Liver (tissue), 3 donors: ENCODE data around the gene IQUB.

ENCODE experiments used
- EGR1 ChIP-seq, 2 donors: IDR thresholded peaks; 2 replicates each; pipeline ENCODE4 v1.6.1; 2016 to 2018; ENCODE audit warnings: antibody characterized with exemption in 2 of 2, low read depth in 2 of 2
- GABPA ChIP-seq, 2 donors: IDR thresholded peaks in 1 of 2; conservative IDR thresholded peaks in 1 of 2; 2 replicates each; pipeline ENCODE4 v1.6.1; 2016; ENCODE audit warnings: antibody characterized with exemption in 2 of 2, mild to moderate bottlenecking in 1 of 2, moderate library complexity in 1 of 2
- HNF4A ChIP-seq, 2 donors: conservative IDR thresholded peaks; 2 replicates each; pipeline ENCODE4 v1.6.1; 2016; ENCODE audit warnings: antibody characterized with exemption in 2 of 2, mild to moderate bottlenecking in 2 of 2
- JUND ChIP-seq, 2 donors: IDR thresholded peaks; 2 replicates each; pipeline ENCODE4 v1.6.1; 2016; ENCODE audit warnings: antibody characterized with exemption in 2 of 2
- RXRA ChIP-seq, 2 donors: IDR thresholded peaks; 2 replicates each; pipeline ENCODE4 v1.6.1; 2017 to 2018; ENCODE audit warnings: antibody characterized with exemption in 2 of 2, mild to moderate bottlenecking in 1 of 2
- SP1 ChIP-seq: IDR thresholded peaks from 2 replicates; pipeline ENCODE4 v1.6.1; 2018; ENCODE audit warnings: antibody characterized with exemption, mild to moderate bottlenecking
- TAF1 ChIP-seq: conservative IDR thresholded peaks from 2 replicates; pipeline ENCODE4 v1.6.1; 2016; ENCODE audit warnings: antibody characterized with exemption, mild to moderate bottlenecking
- YY1 ChIP-seq: IDR thresholded peaks from 2 replicates; pipeline ENCODE4 v1.6.1; 2016; ENCODE audit warnings: antibody characterized with exemption, mild to moderate bottlenecking
- TF ChIP-seq, protein P1 (sequence below): fragments of 150-350 bp; IDR thresholded peaks from 2 replicates; pipeline ENCODE4 v1.5.1; 2017; ENCODE audit warnings: improper control_type of control experiment, low read depth, low read length; ENCODE audit not compliant: missing input control
- TF ChIP-seq, protein P2 (sequence below): IDR thresholded peaks from 2 replicates; pipeline ENCODE4 v1.6.1; 2016; ENCODE audit warnings: antibody characterized with exemption
- TF ChIP-seq, protein P3 (sequence below): IDR thresholded peaks from 2 replicates; pipeline ENCODE4 v1.6.1; 2016; ENCODE audit warnings: antibody characterized with exemption
- donor health status: healthy.
- donor health status: healthy.

DNA sequence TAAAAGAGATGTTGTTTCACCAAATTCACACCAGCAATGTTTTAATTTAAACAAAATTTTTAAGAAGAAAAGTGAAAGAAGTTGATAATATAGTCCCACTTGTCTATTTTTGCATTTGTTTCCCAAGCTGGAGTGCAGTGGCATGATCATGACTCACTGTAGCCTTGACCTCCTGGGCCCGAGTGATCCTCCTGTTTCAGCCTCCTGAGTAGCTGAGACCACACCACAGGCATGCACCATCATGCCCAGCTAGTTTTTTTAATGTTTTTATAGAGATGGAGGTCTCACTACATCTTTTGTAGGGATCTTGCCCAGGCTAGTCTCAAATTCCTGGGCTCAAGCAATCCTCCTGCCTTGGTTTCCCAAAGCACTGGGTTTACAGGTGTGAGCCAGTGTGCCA is 37.3 kb upstream of the IQUB start:
- TF ChIP-seq, protein P1, sequence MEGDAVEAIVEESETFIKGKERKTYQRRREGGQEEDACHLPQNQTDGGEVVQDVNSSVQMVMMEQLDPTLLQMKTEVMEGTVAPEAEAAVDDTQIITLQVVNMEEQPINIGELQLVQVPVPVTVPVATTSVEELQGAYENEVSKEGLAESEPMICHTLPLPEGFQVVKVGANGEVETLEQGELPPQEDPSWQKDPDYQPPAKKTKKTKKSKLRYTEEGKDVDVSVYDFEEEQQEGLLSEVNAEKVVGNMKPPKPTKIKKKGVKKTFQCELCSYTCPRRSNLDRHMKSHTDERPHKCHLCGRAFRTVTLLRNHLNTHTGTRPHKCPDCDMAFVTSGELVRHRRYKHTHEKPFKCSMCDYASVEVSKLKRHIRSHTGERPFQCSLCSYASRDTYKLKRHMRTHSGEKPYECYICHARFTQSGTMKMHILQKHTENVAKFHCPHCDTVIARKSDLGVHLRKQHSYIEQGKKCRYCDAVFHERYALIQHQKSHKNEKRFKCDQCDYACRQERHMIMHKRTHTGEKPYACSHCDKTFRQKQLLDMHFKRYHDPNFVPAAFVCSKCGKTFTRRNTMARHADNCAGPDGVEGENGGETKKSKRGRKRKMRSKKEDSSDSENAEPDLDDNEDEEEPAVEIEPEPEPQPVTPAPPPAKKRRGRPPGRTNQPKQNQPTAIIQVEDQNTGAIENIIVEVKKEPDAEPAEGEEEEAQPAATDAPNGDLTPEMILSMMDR: no peak
- TF ChIP-seq GABPA (IDR thresholded peaks at IDR 0.05 in 1 of 2, conservative IDR thresholded peaks at IDR 0.05 in 1 of 2) (no peak), RXRA (IDR thresholded peaks at IDR 0.05) (no peak), TAF1 (no peak), SP1 (no peak), EGR1 (IDR thresholded peaks at IDR 0.05; ENCODE audit: low read depth in 2 of 2) (no peak), HNF4A (conservative IDR thresholded peaks at IDR 0.05) (no peak), JUND (IDR thresholded peaks at IDR 0.05) (no peak), YY1 (no peak)
- TF ChIP-seq, protein P2, sequence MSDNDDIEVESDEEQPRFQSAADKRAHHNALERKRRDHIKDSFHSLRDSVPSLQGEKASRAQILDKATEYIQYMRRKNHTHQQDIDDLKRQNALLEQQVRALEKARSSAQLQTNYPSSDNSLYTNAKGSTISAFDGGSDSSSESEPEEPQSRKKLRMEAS: no peak
- TF ChIP-seq, protein P3, sequence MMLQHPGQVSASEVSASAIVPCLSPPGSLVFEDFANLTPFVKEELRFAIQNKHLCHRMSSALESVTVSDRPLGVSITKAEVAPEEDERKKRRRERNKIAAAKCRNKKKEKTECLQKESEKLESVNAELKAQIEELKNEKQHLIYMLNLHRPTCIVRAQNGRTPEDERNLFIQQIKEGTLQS: no peak
